Measurements from ENCODE around the gene SMS.

DNA sequence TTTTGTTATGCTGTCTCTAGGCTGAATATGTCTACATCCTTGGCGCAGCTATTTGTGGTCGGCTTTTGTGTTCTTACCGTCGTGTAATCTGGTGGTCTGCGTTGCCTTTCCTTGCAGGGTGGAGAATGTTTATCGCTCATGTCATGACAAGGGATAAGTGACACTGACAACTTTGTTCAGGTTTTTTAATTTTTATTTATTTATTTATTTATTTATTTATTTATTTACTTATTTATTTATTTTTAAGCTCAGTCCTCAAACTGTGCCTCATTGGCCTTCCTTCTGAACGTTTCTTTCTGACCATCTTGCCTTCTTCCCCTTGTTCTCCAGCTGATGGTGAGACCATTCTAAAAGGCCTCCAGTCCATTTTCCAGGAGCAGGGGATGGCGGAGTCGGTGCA, 26.4 kb downstream of the SMS start:
- TF ChIP-seq EP300 (IDR thresholded peaks at IDR 0.05): no peak
- TF ChIP-seq, protein P1, sequence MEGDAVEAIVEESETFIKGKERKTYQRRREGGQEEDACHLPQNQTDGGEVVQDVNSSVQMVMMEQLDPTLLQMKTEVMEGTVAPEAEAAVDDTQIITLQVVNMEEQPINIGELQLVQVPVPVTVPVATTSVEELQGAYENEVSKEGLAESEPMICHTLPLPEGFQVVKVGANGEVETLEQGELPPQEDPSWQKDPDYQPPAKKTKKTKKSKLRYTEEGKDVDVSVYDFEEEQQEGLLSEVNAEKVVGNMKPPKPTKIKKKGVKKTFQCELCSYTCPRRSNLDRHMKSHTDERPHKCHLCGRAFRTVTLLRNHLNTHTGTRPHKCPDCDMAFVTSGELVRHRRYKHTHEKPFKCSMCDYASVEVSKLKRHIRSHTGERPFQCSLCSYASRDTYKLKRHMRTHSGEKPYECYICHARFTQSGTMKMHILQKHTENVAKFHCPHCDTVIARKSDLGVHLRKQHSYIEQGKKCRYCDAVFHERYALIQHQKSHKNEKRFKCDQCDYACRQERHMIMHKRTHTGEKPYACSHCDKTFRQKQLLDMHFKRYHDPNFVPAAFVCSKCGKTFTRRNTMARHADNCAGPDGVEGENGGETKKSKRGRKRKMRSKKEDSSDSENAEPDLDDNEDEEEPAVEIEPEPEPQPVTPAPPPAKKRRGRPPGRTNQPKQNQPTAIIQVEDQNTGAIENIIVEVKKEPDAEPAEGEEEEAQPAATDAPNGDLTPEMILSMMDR (IDR thresholded peaks at IDR 0.05): no peak
- no peak for TF ChIP-seq POLR2A (IDR thresholded peaks at IDR 0.05)
